Endothelial cell (in vitro differentiated cells): Measurements from ENCODE around the gene PRPF19. TPM values are rescaled to one million over a fixed set of nuclear protein-coding genes. Genes with fewer than 3 reads are reported as not detected.
A peak's percentile ranks its signal among the peaks of the same experiment; 100 is the strongest.

Source experiments
- DNase-seq: peaks from one replicate; pipeline ENCODE4 v3.0.0; 2021; ENCODE audit warnings: low spot score
- H3K27ac Mint-ChIP-seq: one replicate; pipeline ENCODE4 v1.8.0; 2021; ENCODE audit warnings: mixed read lengths, inconsistent platforms; ENCODE audit not compliant: unreplicated experiment
- H3K27me3 Mint-ChIP-seq: one replicate; pipeline ENCODE4 v1.8.0; 2021; ENCODE audit warnings: mild to moderate bottlenecking, moderate library complexity, mixed read lengths, inconsistent platforms; ENCODE audit not compliant: unreplicated experiment
- H3K36me3 Mint-ChIP-seq: one replicate; pipeline ENCODE4 v1.8.0; 2021; ENCODE audit warnings: mild to moderate bottlenecking, low read depth, mixed read lengths, inconsistent platforms; ENCODE audit not compliant: unreplicated experiment
- H3K4me1 Mint-ChIP-seq: one replicate; pipeline ENCODE4 v1.8.0; 2021; ENCODE audit warnings: mild to moderate bottlenecking, mixed read lengths, inconsistent platforms; ENCODE audit not compliant: unreplicated experiment
- H3K4me3 Mint-ChIP-seq: one replicate; pipeline ENCODE4 v1.8.0; 2021; ENCODE audit warnings: mild to moderate bottlenecking, mixed read lengths, inconsistent platforms; ENCODE audit not compliant: unreplicated experiment
- H3K9me3 Mint-ChIP-seq: one replicate; pipeline ENCODE4 v1.8.0; 2021; ENCODE audit warnings: mixed read lengths, inconsistent platforms; ENCODE audit not compliant: unreplicated experiment
- total RNA-seq: library from RNA; stranded (reverse); fragmentation: NEBNext Ultra II Directional; extraction: Animal tissue kit (Norgen Biotek cat#: 25700); gene quantifications from one replicate; pipeline ENCODE4 v1.2.1, GENCODE V29; 2021; ENCODE audit not compliant: unreplicated experiment
- TF ChIP-seq, protein P1 (sequence below): fragments of 200-600 bp; sonication (generic); IDR thresholded peaks from one replicate; pipeline ENCODE4 v1.5.0; 2021; ENCODE audit warnings: antibody characterized with exemption; ENCODE audit not compliant: unreplicated experiment

PRPF19 gene
- total RNA-seq, 1 donor from 2014 or later: 163 TPM

DNA sequence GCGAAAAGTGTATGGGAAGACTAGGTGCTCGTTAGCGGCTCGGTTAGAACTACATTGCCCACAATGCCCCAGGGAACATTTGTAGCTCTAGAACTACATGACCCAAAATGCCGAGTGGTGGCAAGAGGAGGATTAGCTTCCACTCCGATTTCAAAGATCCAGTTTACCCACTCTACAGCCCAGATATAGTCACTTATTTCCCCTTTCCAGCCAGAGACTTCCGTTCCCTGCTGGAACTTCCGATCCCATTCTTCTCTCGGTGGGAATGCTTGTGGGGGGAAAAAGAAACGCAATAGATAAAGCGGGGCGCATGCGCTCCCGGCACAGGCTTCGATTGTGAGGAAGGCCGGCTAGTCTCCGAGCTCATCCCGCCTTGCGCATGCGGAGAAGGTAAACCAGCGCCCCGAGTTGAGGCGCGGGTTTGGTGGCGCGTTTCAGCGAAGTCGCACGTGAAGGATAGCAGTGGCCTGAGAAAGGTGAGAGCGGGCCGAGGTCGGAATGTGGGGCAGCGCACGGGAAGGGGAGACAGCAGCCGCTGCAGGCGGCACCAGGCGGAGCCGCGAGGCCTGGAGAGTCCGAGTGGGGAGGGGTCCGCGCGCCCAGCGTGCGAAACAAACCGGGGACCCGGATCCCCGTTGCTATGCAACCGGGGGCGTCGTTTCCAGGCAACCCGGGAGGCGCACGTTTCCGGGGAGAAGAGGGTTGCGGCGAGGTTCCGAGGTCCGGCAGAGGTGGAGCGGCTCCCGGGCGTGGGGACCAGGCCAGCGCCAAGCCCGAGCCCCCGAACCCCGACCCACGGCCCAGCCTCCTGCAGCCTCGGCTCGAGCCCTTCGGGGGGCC, 7.6 kb upstream of the PRPF19 start, which contains the start of gene TMEM109:
TSS of gene TMEM109 (plus strand) at position 366 of the 840 bp plus-strand sequence. CDS start 5,536 bp downstream, outside the sequence.
- Mint-ChIP-seq H3K9me3 (no peaks in the 10 kb centered on the region), H3K27me3 (peaks cover 16% of the 10 kb centered on the region), H3K4me3 (peak within 1 kb of the TSS; percentile 99), H3K27ac (peak within 1 kb of the TSS; percentile 99), H3K36me3 (peaks cover 6% of the 10 kb centered on the region), H3K4me1 (peaks cover 59% of the 10 kb centered on the region)
- TF ChIP-seq, protein P1, sequence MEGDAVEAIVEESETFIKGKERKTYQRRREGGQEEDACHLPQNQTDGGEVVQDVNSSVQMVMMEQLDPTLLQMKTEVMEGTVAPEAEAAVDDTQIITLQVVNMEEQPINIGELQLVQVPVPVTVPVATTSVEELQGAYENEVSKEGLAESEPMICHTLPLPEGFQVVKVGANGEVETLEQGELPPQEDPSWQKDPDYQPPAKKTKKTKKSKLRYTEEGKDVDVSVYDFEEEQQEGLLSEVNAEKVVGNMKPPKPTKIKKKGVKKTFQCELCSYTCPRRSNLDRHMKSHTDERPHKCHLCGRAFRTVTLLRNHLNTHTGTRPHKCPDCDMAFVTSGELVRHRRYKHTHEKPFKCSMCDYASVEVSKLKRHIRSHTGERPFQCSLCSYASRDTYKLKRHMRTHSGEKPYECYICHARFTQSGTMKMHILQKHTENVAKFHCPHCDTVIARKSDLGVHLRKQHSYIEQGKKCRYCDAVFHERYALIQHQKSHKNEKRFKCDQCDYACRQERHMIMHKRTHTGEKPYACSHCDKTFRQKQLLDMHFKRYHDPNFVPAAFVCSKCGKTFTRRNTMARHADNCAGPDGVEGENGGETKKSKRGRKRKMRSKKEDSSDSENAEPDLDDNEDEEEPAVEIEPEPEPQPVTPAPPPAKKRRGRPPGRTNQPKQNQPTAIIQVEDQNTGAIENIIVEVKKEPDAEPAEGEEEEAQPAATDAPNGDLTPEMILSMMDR: no peak
- DNase-seq: peak; percentile 79

DNA sequence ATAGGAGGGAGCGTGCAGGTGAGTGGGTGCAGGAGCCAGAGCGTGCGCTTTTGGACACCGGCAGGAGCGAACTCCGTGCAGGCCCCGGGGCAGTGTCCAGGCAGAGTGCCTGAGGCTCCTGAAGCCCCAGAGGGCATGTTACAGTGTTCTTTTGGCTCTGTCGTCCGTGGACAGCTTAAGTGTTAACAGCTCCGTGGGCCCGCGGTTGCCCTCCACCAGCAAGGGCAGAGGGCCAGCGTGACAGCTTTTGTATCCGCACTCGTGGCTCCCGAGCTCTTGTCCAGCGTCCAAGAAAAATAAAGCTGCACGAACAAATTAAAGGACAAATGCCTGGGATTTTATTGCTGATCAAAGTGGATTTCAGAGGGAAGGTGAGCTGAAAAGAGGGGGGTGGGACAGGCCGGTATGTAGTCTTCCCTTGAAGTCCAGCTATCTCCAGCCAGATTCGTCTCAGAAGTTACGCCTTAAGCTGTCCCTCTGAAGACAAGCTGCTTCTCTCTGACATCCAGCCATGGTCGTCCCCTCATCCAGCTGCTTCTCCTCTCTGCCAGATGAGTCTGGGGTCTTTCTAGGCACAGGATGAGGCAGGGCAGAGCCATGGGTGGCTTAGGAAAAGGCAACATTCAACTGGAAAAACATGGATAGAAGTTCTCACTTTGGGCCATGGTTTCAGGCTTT, 6.6 kb upstream of the PRPF19 start:
- H3K27ac Mint-ChIP-seq: peak overlapping the region; percentile 99

DNA sequence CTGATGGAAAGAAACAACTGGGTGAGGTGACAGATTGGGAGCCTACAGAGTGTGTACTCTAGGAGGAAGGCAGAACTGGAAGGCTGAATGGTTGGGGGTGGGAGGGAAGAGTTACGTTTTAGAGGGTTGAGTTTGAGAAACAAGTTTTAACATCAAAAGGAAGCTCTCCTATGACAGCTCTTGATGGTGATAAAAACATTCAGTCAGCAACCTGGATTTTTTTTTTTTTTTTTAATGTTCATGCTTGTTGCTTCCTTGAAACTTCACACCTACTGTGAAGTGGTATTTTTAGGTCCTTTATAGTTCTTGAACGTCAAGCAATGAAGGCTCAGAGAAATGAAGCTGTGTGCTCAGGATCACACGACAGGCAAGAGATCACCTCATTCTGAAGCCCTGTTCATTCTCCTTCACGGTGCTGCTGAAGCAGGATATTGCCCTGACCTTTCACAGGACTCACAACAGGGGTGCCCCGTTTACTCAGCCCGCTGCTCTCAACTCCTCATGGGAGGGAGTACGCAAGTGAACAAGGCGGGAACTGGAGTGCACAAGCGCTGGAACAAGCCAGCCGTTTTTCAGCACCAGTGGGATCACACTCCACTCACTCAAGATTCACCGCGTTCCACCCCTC, 6.0 kb upstream of the PRPF19 start:
- H3K27ac Mint-ChIP-seq: peak overlapping the region; percentile 98
- peaks cover 66% of the 10 kb centered on the region for H3K4me1 Mint-ChIP-seq
- no peaks in the 10 kb centered on the region for H3K9me3 Mint-ChIP-seq
- peaks cover 12% of the 10 kb centered on the region for H3K36me3 Mint-ChIP-seq
- H3K27me3 Mint-ChIP-seq: peaks cover 17% of the 10 kb centered on the region
- DNase-seq: no peak
- H3K4me3 Mint-ChIP-seq: peak overlapping the region; percentile 44
- TF ChIP-seq, protein P1: no peak

More for the DNA sequence above, 6.6 kb upstream of the PRPF19 start:
- Mint-ChIP-seq H3K27me3 (peaks cover 17% of the 10 kb centered on the region), H3K9me3 (no peaks in the 10 kb centered on the region), H3K36me3 (peaks cover 12% of the 10 kb centered on the region), H3K4me1 (peaks cover 64% of the 10 kb centered on the region), H3K4me3 (peak overlapping the region; percentile 99)
- TF ChIP-seq, protein P1: no peak
- no peak for DNase-seq

DNA sequence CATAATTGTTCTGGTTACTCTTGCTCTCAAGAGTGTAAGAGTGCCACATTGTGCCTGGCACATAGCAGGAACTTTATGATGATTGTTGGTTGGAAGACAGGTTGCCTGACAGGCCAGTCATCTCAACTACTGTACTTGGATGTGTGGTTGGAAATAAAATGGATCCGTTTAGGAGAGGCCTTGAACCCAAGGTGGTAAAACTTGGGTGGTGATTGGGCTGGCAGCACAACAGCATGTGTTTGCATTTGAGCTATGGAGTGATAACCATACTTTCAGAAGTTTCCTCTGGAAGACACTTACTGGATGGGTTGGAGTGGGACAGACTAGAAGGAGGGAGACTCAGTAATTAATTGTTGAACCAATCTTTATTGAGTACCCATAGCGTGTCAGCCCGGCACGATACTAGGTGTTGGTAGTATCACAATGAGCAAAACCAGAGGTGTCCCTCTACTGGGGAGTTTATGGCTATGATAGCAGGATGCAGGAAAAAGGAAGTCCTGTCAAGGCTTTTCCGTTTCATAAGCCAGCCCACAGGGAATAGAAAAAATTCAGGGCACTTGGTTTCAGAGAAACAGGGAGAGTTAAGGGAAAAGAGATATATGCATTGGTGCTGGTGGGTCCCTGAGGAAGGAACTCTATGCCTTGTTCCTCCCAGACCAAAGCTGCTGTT, 4.5 kb upstream of the PRPF19 start:
- Mint-ChIP-seq H3K36me3 (peaks cover 9% of the 10 kb centered on the region), H3K27me3 (peaks cover 17% of the 10 kb centered on the region), H3K9me3 (no peaks in the 10 kb centered on the region), H3K4me3 (peak overlapping the region; percentile 72), H3K4me1 (peaks cover 63% of the 10 kb centered on the region), H3K27ac (peak overlapping the region; percentile 98)
- peak; percentile 36 for DNase-seq
- TF ChIP-seq, protein P1: no peak
